ENCODE results near the gene DNASE1L1. TPM values are rescaled to one million over a fixed set of nuclear protein-coding genes. Genes with fewer than 3 reads are reported as not detected.
A peak's percentile ranks its signal among the peaks of the same experiment; 100 is the strongest.

The DNASE1L1 gene
- 10 to 100 TPM; 13.4 to 24.6 TPM for total RNA-seq
- 10 to 100 TPM in 1 of 2 donors, 1 to 10 TPM in 1; 9.9 to 16.4 TPM for polyA plus RNA-seq (ENCODE audit: insufficient read length in 2 of 2)
- long read RNA-seq, donor 1, partial matches to known transcripts: 722 of 722 reads
- long read RNA-seq, donor 1, other reads (novel, unspliced or antisense): 0 of 722 reads
- long read RNA-seq, donor 2: 0 reads
- long read RNA-seq, donor 3: 0 reads
- long read RNA-seq, donor 4, partial matches to known transcripts: 5 of 9 reads
- long read RNA-seq, donor 4, other reads (novel, unspliced or antisense): 0 of 9 reads

- peaks cover 13% of the 10 kb centered on the region for H3K36me3 ChIP-seq (ENCODE audit: control insufficient read depth, insufficient read depth, low read length)
- no peaks in the 10 kb centered on the region for H3K27me3 ChIP-seq (ENCODE audit: control insufficient read depth, insufficient read depth, low read length)
- WGBS (ENCODE audit: insufficient coverage): 52% methylated on average over 26 of the region's 26 CpGs
- peaks cover 9% of the 10 kb centered on the region for H3K4me1 ChIP-seq (ENCODE audit: control insufficient read depth, insufficient read depth, low read length)
- DNase-seq (ENCODE audit: low read depth in 4 of 6, low spot score in 6 of 6): peak in 1 of 6 donors; percentile 26
- H3K27ac ChIP-seq (ENCODE audit: low read depth, low read length): peak within 1 kb of the TSS; percentile 52
- H3K4me3 ChIP-seq (ENCODE audit: low read depth, low read length): peak within 1 kb of the TSS; percentile 12
- H3K9me3 ChIP-seq (ENCODE audit: control insufficient read depth, insufficient read depth, low read length): no peaks in the 10 kb centered on the region
These were observed at the start of gene DNASE1L1 for GRCh38 chrX:154409222-154409871. DNASE1L1 (minus strand) TSS chrX:154409254; CDS start chrX:154405568, 3,686 bp downstream.

- peak in 2 of 6 donors; percentile 58 to 74 for DNase-seq (ENCODE audit: low read depth in 4 of 6, low spot score in 6 of 6)
- H3K27me3 ChIP-seq (ENCODE audit: control insufficient read depth, insufficient read depth, low read length): no peaks in the 10 kb centered on the region
- peak within 1 kb of the TSS; percentile 33 for H3K27ac ChIP-seq (ENCODE audit: low read depth, low read length)
- WGBS (ENCODE audit: insufficient coverage): 19% methylated on average over 87 of the region's 88 CpGs
- peaks cover 32% of the 10 kb centered on the region for H3K4me1 ChIP-seq (ENCODE audit: control insufficient read depth, insufficient read depth, low read length)
- no peaks in the 10 kb centered on the region for H3K9me3 ChIP-seq (ENCODE audit: control insufficient read depth, insufficient read depth, low read length)
- peaks cover 33% of the 10 kb centered on the region for H3K36me3 ChIP-seq (ENCODE audit: control insufficient read depth, insufficient read depth, low read length)
- H3K4me3 ChIP-seq (ENCODE audit: low read depth, low read length): peak within 1 kb of the TSS; percentile 67
These were observed 49.3 kb upstream of the DNASE1L1 start, which contains the start of gene PLXNA3 for GRCh38 chrX:154458116-154458953. PLXNA3 (plus strand) TSS chrX:154458281; CDS start chrX:154460184, 1,903 bp downstream.

GRCh38 chrX:154457491-154458115 is 48.5 kb upstream of the DNASE1L1 start:
- Histone ChIP-seq H3K27ac (ENCODE audit: low read depth, low read length) (no peak overlapping the region), H3K27me3 (ENCODE audit: control insufficient read depth, insufficient read depth, low read length) (no peaks in the 10 kb centered on the region), H3K36me3 (ENCODE audit: control insufficient read depth, insufficient read depth, low read length) (peaks cover 29% of the 10 kb centered on the region), H3K4me3 (ENCODE audit: low read depth, low read length) (peak overlapping the region; percentile 33), H3K4me1 (ENCODE audit: control insufficient read depth, insufficient read depth, low read length) (peaks cover 32% of the 10 kb centered on the region), H3K9me3 (ENCODE audit: control insufficient read depth, insufficient read depth, low read length) (no peaks in the 10 kb centered on the region)
- peak in 2 of 6 donors; percentile 61 to 63 for DNase-seq (ENCODE audit: low read depth in 4 of 6, low spot score in 6 of 6)
- WGBS (ENCODE audit: insufficient coverage): 23% methylated on average over 63 of the region's 65 CpGs

GRCh38 chrX:154452823-154453222 is 43.8 kb upstream of the DNASE1L1 start:
- peaks cover 3% of the 10 kb centered on the region for H3K4me1 ChIP-seq (ENCODE audit: control insufficient read depth, insufficient read depth, low read length)
- H3K4me3 ChIP-seq (ENCODE audit: low read depth, low read length): no peak overlapping the region
- peaks cover 43% of the 10 kb centered on the region for H3K36me3 ChIP-seq (ENCODE audit: control insufficient read depth, insufficient read depth, low read length)
- WGBS (ENCODE audit: insufficient coverage): 89% methylated on average over 5 of the region's 9 CpGs
- H3K27ac ChIP-seq (ENCODE audit: low read depth, low read length): no peak overlapping the region
- H3K9me3 ChIP-seq (ENCODE audit: control insufficient read depth, insufficient read depth, low read length): no peaks in the 10 kb centered on the region
- H3K27me3 ChIP-seq (ENCODE audit: control insufficient read depth, insufficient read depth, low read length): no peaks in the 10 kb centered on the region
- DNase-seq (ENCODE audit: low read depth in 4 of 6, low spot score in 6 of 6): peak in 1 of 6 donors; percentile 27

GRCh38 chrX:154450312-154450711 is 41.3 kb upstream of the DNASE1L1 start:
- Histone ChIP-seq H3K4me1 (ENCODE audit: control insufficient read depth, insufficient read depth, low read length) (peaks cover 12% of the 10 kb centered on the region), H3K27ac (ENCODE audit: low read depth, low read length) (no peak overlapping the region), H3K27me3 (ENCODE audit: control insufficient read depth, insufficient read depth, low read length) (no peaks in the 10 kb centered on the region), H3K4me3 (ENCODE audit: low read depth, low read length) (no peak overlapping the region), H3K9me3 (ENCODE audit: control insufficient read depth, insufficient read depth, low read length) (no peaks in the 10 kb centered on the region), H3K36me3 (ENCODE audit: control insufficient read depth, insufficient read depth, low read length) (peaks cover 61% of the 10 kb centered on the region)
- DNase-seq (ENCODE audit: low read depth in 4 of 6, low spot score in 6 of 6): no peak
- WGBS (ENCODE audit: insufficient coverage): 73% methylated on average over 17 of the region's 17 CpGs

GRCh38 chrX:154449618-154450017 is 40.6 kb upstream of the DNASE1L1 start:
- Histone ChIP-seq H3K27me3 (ENCODE audit: control insufficient read depth, insufficient read depth, low read length) (no peaks in the 10 kb centered on the region), H3K4me1 (ENCODE audit: control insufficient read depth, insufficient read depth, low read length) (peaks cover 19% of the 10 kb centered on the region), H3K36me3 (ENCODE audit: control insufficient read depth, insufficient read depth, low read length) (peaks cover 62% of the 10 kb centered on the region), H3K9me3 (ENCODE audit: control insufficient read depth, insufficient read depth, low read length) (no peaks in the 10 kb centered on the region), H3K27ac (ENCODE audit: low read depth, low read length) (no peak overlapping the region), H3K4me3 (ENCODE audit: low read depth, low read length) (no peak overlapping the region)
- WGBS (ENCODE audit: insufficient coverage): 91% methylated on average over 18 of the region's 18 CpGs
- no peak for DNase-seq (ENCODE audit: low read depth in 4 of 6, low spot score in 6 of 6)

GRCh38 chrX:154448484-154448883 is 39.4 kb upstream of the DNASE1L1 start:
- no peaks in the 10 kb centered on the region for H3K27me3 ChIP-seq (ENCODE audit: control insufficient read depth, insufficient read depth, low read length)
- no peak overlapping the region for H3K4me3 ChIP-seq (ENCODE audit: low read depth, low read length)
- DNase-seq (ENCODE audit: low read depth in 4 of 6, low spot score in 6 of 6): no peak
- peaks cover 25% of the 10 kb centered on the region for H3K4me1 ChIP-seq (ENCODE audit: control insufficient read depth, insufficient read depth, low read length)
- H3K27ac ChIP-seq (ENCODE audit: low read depth, low read length): no peak overlapping the region
- WGBS (ENCODE audit: insufficient coverage): 90% methylated on average over 14 of the region's 14 CpGs
- H3K9me3 ChIP-seq (ENCODE audit: control insufficient read depth, insufficient read depth, low read length): no peaks in the 10 kb centered on the region
- peaks cover 64% of the 10 kb centered on the region for H3K36me3 ChIP-seq (ENCODE audit: control insufficient read depth, insufficient read depth, low read length)

- no peak for DNase-seq (ENCODE audit: low read depth in 4 of 6, low spot score in 6 of 6)
- 89% methylated on average over 12 of the region's 12 CpGs for WGBS (ENCODE audit: insufficient coverage)
- H3K9me3 ChIP-seq (ENCODE audit: control insufficient read depth, insufficient read depth, low read length): no peaks in the 10 kb centered on the region
- H3K36me3 ChIP-seq (ENCODE audit: control insufficient read depth, insufficient read depth, low read length): peaks cover 73% of the 10 kb centered on the region
- peaks cover 28% of the 10 kb centered on the region for H3K4me1 ChIP-seq (ENCODE audit: control insufficient read depth, insufficient read depth, low read length)
- H3K27ac ChIP-seq (ENCODE audit: low read depth, low read length): no peak overlapping the region
- no peaks in the 10 kb centered on the region for H3K27me3 ChIP-seq (ENCODE audit: control insufficient read depth, insufficient read depth, low read length)
- H3K4me3 ChIP-seq (ENCODE audit: low read depth, low read length): no peak overlapping the region
These were observed 37.4 kb upstream of the DNASE1L1 start for GRCh38 chrX:154446430-154446829.

GRCh38 chrX:154445776-154446175 is 36.7 kb upstream of the DNASE1L1 start:
- WGBS (ENCODE audit: insufficient coverage): 90% methylated on average over 16 of the region's 16 CpGs
- Histone ChIP-seq H3K4me3 (ENCODE audit: low read depth, low read length) (no peak overlapping the region), H3K4me1 (ENCODE audit: control insufficient read depth, insufficient read depth, low read length) (peaks cover 27% of the 10 kb centered on the region), H3K27ac (ENCODE audit: low read depth, low read length) (no peak overlapping the region), H3K36me3 (ENCODE audit: control insufficient read depth, insufficient read depth, low read length) (peaks cover 73% of the 10 kb centered on the region), H3K27me3 (ENCODE audit: control insufficient read depth, insufficient read depth, low read length) (no peaks in the 10 kb centered on the region), H3K9me3 (ENCODE audit: control insufficient read depth, insufficient read depth, low read length) (no peaks in the 10 kb centered on the region)
- DNase-seq (ENCODE audit: low read depth in 4 of 6, low spot score in 6 of 6): no peak

Measured in spinal cord (tissue), 10 donors.